ENCODE results near the gene ZFYVE21. TPM values are rescaled to one million over a fixed set of nuclear protein-coding genes. Genes with fewer than 3 reads are reported as not detected.

ZFYVE21 gene
- total and polyA plus RNA-seq, 4 donors = 69.0 to 110 (median 87.5) TPM

DNA sequence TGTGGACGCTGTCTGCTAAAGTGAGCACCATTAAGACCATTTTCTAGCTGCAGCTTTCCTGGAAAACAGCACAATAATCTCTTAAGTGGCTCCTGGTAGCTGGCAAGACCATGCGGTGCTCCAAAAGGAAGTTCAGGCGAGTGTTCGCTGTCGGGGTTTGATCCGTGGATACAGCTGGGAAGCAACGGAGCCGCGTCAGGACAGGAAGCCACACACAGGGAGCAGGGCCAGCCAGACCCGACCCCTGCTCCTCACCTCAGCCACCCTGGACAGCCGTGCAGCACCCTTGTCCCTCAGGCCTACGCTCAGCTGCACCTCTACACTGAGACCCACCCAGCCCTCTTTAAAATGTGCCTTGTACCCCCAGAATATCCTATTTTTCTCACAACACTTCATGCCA, 19.4 kb downstream of the ZFYVE21 start:
- no peak for ATAC-seq (ENCODE audit: low FRiP score)
- H3K27ac ChIP-seq (ENCODE audit: low read depth in 1 of 2, low read length in 2 of 2) = peak overlapping the region in 1 of 2 donors; percentile 14
- WGBS, 2 donors = 42 to 48% methylated on average over 12 of the region's 12 CpGs

DNA sequence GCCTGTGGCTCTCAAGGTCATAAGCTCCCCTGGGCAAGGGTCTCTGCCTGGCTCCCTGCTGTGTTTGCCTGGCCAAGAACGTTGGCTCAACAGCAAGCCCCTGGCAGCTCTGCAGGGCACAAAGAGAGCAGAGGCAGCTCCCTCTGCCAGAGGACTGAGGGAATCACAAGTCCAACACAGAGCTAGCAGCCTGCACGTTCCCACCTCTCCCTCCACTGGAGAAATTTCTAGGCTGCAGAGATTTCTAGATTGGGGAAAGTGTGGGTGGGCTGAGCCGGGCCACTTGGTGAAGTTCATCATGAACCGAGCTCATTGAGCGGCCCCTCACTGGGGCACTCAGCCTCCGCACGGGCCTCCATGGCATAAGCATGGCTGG, 19.8 kb downstream of the ZFYVE21 start:
- H3K36me3 ChIP-seq (ENCODE audit: control insufficient read depth in 1 of 2, insufficient read depth in 2 of 2, low read length in 1 of 2) = peaks cover 3% of the 10 kb centered on the region in 2 donors
- no peaks in the 10 kb centered on the region for H3K27me3 ChIP-seq (ENCODE audit: control insufficient read depth in 1 of 2, insufficient read depth in 2 of 2, low read length in 1 of 2)
- H3K9me3 ChIP-seq (ENCODE audit: control insufficient read depth, low read length) = no peaks in the 10 kb centered on the region
- no peaks in the 10 kb centered on the region for H3K4me1 ChIP-seq (ENCODE audit: control insufficient read depth in 1 of 2, insufficient read depth in 2 of 2, low read length in 2 of 2)
- DNase-seq (peak in 1 of 2 donors; percentile 67), ATAC-seq (ENCODE audit: low FRiP score) (no peak)
- H3K4me3 ChIP-seq (ENCODE audit: low read length in 2 of 2) = no peak overlapping the region
- WGBS, 2 donors = 16 to 18% methylated on average over 7 of the region's 7 CpGs
- peak overlapping the region in 1 of 2 donors; percentile 14 for H3K27ac ChIP-seq (ENCODE audit: low read depth in 1 of 2, low read length in 2 of 2)
- intact Hi-C loops (cut with DNase I) = no loop called here

More for the DNA sequence above, 19.4 kb downstream of the ZFYVE21 start:
- intact Hi-C loops (cut with DNase I) = no loop called here
- Histone ChIP-seq H3K4me3 (ENCODE audit: low read length in 2 of 2) (no peak overlapping the region), H3K36me3 (ENCODE audit: control insufficient read depth in 1 of 2, insufficient read depth in 2 of 2, low read length in 1 of 2) (peaks cover 3% of the 10 kb centered on the region in 2 donors), H3K9me3 (ENCODE audit: control insufficient read depth, low read length) (no peaks in the 10 kb centered on the region), H3K4me1 (ENCODE audit: control insufficient read depth in 1 of 2, insufficient read depth in 2 of 2, low read length in 2 of 2) (no peaks in the 10 kb centered on the region), H3K27me3 (ENCODE audit: control insufficient read depth in 1 of 2, insufficient read depth in 2 of 2, low read length in 1 of 2) (no peaks in the 10 kb centered on the region)
- peak in 1 of 2 donors; percentile 59 for DNase-seq

DNA sequence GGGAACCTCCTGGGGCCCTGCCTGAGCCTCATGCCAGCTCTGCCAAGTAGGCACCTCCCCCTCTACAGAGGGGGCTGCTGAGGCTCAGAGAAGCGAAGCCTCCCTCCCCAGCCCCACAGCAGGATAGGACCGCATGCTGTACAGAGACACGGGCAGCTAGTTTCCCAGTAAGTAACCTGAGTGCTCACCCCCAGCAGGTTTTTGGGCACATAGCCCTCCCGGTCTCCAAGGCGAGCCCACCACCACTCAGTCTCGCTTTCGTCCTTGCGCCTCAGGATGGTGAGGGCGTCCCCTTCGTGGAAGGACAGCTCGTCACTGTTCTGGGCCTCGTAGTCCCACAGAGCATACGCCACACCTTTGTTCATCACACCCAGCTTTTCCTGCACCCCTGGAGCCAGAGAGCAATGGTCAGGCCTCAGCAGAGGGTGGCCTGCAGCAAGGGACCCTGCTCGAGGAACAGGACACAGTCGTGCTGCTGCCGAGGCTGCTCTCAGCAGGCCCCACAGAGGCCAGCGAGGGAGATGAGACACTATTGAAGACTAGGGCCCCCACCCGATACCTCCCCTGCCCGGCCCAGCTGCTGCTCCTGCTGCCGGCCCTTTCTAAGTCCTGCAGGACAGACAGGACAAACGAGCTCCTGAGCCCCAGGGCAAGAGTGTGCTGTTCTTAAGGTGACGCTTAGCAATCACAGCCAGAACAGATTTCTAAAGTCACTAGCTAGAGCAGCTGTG, 20.4 kb downstream of the ZFYVE21 start:
- intact Hi-C loops (cut with DNase I) = no loop called here
- Histone ChIP-seq H3K27me3 (ENCODE audit: control insufficient read depth in 1 of 2, insufficient read depth in 2 of 2, low read length in 1 of 2) (no peaks in the 10 kb centered on the region), H3K9me3 (ENCODE audit: control insufficient read depth, low read length) (no peaks in the 10 kb centered on the region), H3K4me3 (ENCODE audit: low read length in 2 of 2) (no peak overlapping the region), H3K27ac (ENCODE audit: low read depth in 1 of 2, low read length in 2 of 2) (peak overlapping the region; percentile 58 to 86), H3K36me3 (ENCODE audit: control insufficient read depth in 1 of 2, insufficient read depth in 2 of 2, low read length in 1 of 2) (peaks cover 3% of the 10 kb centered on the region in 2 donors), H3K4me1 (ENCODE audit: control insufficient read depth in 1 of 2, insufficient read depth in 2 of 2, low read length in 2 of 2) (no peaks in the 10 kb centered on the region)
- ATAC-seq (ENCODE audit: low FRiP score) = no peak
- WGBS, 2 donors = 68 to 71% methylated on average over 22 of the region's 22 CpGs
- peak in 1 of 2 donors; percentile 62 for DNase-seq

DNA sequence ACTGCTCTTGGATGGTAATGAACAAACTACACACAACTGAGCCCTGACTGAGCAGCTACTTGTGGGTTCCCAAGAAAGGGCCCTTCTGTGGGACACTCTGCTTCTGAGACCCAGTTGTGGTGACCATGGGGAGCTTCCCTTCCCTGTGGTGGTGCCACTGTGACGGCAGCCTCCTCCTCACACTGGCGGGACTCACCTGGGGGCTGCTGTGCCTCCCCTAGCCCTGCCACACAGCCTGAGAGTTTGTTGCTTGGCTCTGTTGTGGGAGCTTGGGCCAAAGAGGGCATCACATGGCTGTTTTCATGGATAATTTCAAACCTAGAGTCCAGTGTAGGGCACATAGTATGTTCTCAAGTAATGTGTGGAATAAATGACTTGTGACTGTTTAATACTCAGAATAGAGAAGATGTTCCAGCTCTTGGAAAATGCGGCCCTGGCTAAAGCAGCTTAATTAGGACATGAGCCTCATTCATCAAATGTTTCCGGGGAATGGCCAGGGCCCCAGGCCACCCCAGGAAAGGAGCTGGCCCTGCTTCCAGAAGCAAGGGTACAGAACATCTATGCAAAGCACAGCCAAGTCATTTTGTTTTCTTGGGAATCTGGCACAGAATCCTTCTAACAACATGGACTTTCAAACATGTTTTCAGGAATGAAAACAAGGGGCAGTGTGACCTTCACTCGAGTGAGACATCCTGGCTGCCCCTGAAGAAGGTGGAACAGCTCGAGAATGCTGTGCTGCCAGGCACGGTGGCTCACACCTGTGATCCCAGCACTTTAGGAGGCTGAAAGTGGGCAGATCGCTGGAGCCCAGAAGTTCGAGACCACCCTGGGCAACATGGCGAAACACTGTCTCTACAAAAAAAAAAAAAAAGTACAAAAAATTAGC, 21.2 kb downstream of the ZFYVE21 start:
- DNase-seq (peak in 1 of 2 donors; percentile 52), ATAC-seq (ENCODE audit: low FRiP score) (peak; percentile 58)
- H3K27ac ChIP-seq (ENCODE audit: low read depth in 1 of 2, low read length in 2 of 2) = peak overlapping the region; percentile 58 to 86
- no peak overlapping the region for H3K4me3 ChIP-seq (ENCODE audit: low read length in 2 of 2)
- no peaks in the 10 kb centered on the region for H3K27me3 ChIP-seq (ENCODE audit: control insufficient read depth in 1 of 2, insufficient read depth in 2 of 2, low read length in 1 of 2)
- H3K36me3 ChIP-seq (ENCODE audit: control insufficient read depth in 1 of 2, insufficient read depth in 2 of 2, low read length in 1 of 2) = peaks cover 3% of the 10 kb centered on the region in 2 donors
- no peaks in the 10 kb centered on the region for H3K4me1 ChIP-seq (ENCODE audit: control insufficient read depth in 1 of 2, insufficient read depth in 2 of 2, low read length in 2 of 2)
- intact Hi-C loops (cut with DNase I) = no loop called here
- 42 to 43% methylated on average over 10 of the region's 10 CpGs for WGBS, 2 donors
- no peaks in the 10 kb centered on the region for H3K9me3 ChIP-seq (ENCODE audit: control insufficient read depth, low read length)

DNA sequence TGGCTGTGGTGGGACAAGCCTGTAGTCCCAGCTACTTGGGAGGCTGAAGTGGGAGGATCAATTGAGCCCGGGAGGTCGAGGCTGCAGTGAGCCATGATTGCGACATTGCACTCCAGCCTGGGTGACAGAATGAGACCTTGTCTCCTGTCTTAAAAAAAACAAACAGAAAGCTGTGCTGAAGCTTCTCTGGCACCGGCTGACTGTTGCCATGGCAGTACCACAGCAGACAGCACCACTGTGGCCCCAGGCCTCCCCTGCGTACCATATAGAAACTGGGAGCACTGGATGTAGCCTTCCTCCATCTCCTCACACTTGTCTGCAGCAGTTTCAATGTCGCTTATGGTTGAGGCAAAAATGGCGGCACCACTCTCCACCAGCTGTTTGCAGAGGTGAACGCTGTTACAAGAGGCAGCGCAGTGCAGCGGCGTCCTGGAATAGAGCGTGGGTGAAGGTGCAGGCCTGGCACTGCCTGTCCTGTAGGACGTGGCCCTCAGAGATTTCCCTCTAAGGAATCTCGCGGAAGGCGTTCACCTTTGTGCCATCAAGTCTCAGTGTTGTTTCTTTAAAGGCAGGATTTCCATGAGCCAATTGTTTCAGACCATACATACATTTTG, 21.9 kb downstream of the ZFYVE21 start:
- Histone ChIP-seq H3K9me3 (ENCODE audit: control insufficient read depth, low read length) (no peaks in the 10 kb centered on the region), H3K4me3 (ENCODE audit: low read length in 2 of 2) (no peak overlapping the region), H3K4me1 (ENCODE audit: control insufficient read depth in 1 of 2, insufficient read depth in 2 of 2, low read length in 2 of 2) (no peaks in the 10 kb centered on the region), H3K36me3 (ENCODE audit: control insufficient read depth in 1 of 2, insufficient read depth in 2 of 2, low read length in 1 of 2) (peaks cover under 1 to 2% of the 10 kb centered on the region in 2 donors), H3K27me3 (ENCODE audit: control insufficient read depth in 1 of 2, insufficient read depth in 2 of 2, low read length in 1 of 2) (no peaks in the 10 kb centered on the region), H3K27ac (ENCODE audit: low read depth in 1 of 2, low read length in 2 of 2) (peak overlapping the region in 1 of 2 donors; percentile 4)
- intact Hi-C loops (cut with DNase I) = no loop called here
- ATAC-seq (ENCODE audit: low FRiP score) = no peak
- 95 to 96% methylated on average over 16 of the region's 16 CpGs for WGBS, 2 donors
- DNase-seq = peak in 1 of 2 donors; percentile 69

DNA sequence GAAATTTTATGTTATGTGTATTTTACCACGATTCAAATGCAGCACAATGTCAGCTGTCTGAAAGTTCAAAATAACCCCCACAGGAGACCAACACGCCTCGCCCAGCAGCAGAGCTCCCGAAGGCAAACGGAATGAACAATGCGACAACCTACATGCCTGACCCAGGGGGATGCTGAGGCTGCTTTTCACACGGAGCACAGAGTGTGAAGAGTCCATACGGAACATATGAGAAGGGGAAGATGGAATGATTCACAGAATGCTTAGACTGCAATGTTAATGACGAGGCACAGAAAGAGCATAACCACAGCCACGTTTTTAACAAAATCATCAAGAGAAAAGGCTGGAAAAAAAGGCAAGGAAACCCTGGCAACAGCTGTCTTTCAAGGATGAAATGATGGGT, 22.6 kb downstream of the ZFYVE21 start:
- Histone ChIP-seq H3K36me3 (ENCODE audit: control insufficient read depth in 1 of 2, insufficient read depth in 2 of 2, low read length in 1 of 2) (no peaks in the 10 kb centered on the region), H3K4me3 (ENCODE audit: low read length in 2 of 2) (no peak overlapping the region), H3K9me3 (ENCODE audit: control insufficient read depth, low read length) (no peaks in the 10 kb centered on the region), H3K27me3 (ENCODE audit: control insufficient read depth in 1 of 2, insufficient read depth in 2 of 2, low read length in 1 of 2) (no peaks in the 10 kb centered on the region), H3K4me1 (ENCODE audit: control insufficient read depth in 1 of 2, insufficient read depth in 2 of 2, low read length in 2 of 2) (no peaks in the 10 kb centered on the region), H3K27ac (ENCODE audit: low read depth in 1 of 2, low read length in 2 of 2) (no peak overlapping the region)
- WGBS, 2 donors = 87 to 89% methylated on average over 10 of the region's 10 CpGs
- DNase-seq (no peak), ATAC-seq (ENCODE audit: low FRiP score) (no peak)
- intact Hi-C loops (cut with DNase I) = no loop called here

DNA sequence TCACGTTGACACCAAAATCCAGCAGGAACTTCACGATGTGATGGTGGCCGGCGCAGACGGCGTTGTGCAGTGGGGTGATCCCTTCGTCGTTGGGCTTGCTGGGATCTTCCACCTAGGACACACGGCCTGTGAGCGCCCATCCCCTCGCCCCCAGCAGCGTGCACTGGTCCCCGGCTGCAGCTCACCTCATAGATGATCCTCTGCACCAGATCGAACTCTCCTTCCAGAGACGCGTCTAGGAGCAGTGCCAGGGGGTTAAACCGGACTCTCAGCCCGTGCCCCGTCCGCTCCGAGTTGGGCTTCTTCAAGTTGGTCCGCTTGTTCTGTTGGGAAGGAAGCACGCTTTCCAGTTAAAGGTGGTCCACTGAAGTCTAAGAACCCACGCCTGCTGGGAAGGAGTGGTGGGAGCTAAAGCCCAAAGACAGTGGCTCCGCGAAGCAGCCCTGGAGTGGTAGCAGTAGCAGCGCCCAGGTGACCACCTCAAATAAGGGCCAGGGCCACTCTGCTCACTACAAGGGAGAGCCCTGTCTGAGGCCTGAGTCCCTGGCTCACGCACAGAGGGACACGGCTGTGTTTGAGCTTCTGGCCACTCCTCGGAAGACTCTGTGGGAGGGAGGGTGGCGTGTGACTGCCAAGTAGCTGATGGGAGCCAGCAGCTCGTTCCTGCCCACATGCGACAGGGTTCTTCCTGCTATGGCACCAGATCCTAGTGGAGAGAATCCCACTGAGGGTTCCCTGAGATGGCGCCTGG, 23.3 kb downstream of the ZFYVE21 start:
- intact Hi-C loops (cut with DNase I) = no loop called here
- 79% methylated on average over 34 of the region's 34 CpGs for whole genome bisulfite sequencing, 2 donors
- no peak for ATAC-seq (ENCODE audit: low FRiP score)
- Histone ChIP-seq H3K27ac (ENCODE audit: low read depth in 1 of 2, low read length in 2 of 2) (no peak overlapping the region), H3K36me3 (ENCODE audit: control insufficient read depth in 1 of 2, insufficient read depth in 2 of 2, low read length in 1 of 2) (no peaks in the 10 kb centered on the region), H3K9me3 (ENCODE audit: control insufficient read depth, low read length) (no peaks in the 10 kb centered on the region), H3K4me1 (ENCODE audit: control insufficient read depth in 1 of 2, insufficient read depth in 2 of 2, low read length in 2 of 2) (no peaks in the 10 kb centered on the region), H3K27me3 (ENCODE audit: control insufficient read depth in 1 of 2, insufficient read depth in 2 of 2, low read length in 1 of 2) (no peaks in the 10 kb centered on the region), H3K4me3 (ENCODE audit: low read length in 2 of 2) (no peak overlapping the region)
- peak in 1 of 2 donors; percentile 70 for DNase-seq

DNA sequence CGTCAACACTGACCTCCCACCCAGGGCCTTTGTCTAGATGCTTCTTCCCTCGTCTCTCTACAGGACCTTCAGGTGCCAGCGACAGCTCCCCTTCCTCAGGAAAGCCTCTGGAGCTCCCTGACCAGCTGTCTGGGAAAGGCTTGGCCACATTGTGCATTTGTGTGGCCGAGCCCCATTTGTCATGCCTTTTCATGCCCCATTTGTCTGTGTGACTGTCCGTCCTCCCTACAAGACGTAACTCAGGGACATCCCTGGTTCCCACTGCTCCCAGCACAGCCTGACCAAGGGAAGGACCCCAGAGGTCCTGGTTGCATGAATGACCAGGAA, 23.8 kb downstream of the ZFYVE21 start:
- Histone ChIP-seq H3K4me1 (ENCODE audit: control insufficient read depth in 1 of 2, insufficient read depth in 2 of 2, low read length in 2 of 2) (no peaks in the 10 kb centered on the region), H3K27me3 (ENCODE audit: control insufficient read depth in 1 of 2, insufficient read depth in 2 of 2, low read length in 1 of 2) (no peaks in the 10 kb centered on the region), H3K4me3 (ENCODE audit: low read length in 2 of 2) (no peak overlapping the region), H3K36me3 (ENCODE audit: control insufficient read depth in 1 of 2, insufficient read depth in 2 of 2, low read length in 1 of 2) (no peaks in the 10 kb centered on the region), H3K9me3 (ENCODE audit: control insufficient read depth, low read length) (no peaks in the 10 kb centered on the region), H3K27ac (ENCODE audit: low read depth in 1 of 2, low read length in 2 of 2) (no peak overlapping the region)
- WGBS, 2 donors = 92 to 95% methylated on average over 6 of the region's 6 CpGs
- intact Hi-C loops (cut with DNase I) = no loop called here
- DNase-seq = no peak
- ATAC-seq (ENCODE audit: low FRiP score) = no peak
